CD4-positive, alpha-beta T cell treated with Interferon alpha-2 for 1 hour (primary cell): ENCODE results near the gene CCR9.

Experiments used
- DNase-seq, 2 donors: peaks; one replicate each; pipeline ENCODE4 v3.0.0-alpha.2; 2020 to 2022

Gene CCR9

GRCh38 chr3:45873036-45873435 is 13.3 kb upstream of the CCR9 start:
- DNase-seq = no peak

- DNase-seq = no peak
Observed at GRCh38 chr3:45873638-45874037, 12.7 kb upstream of the CCR9 start.

- DNase-seq = no peak
Observed at GRCh38 chr3:45874677-45875346, 11.5 kb upstream of the CCR9 start.

GRCh38 chr3:45878124-45878523 is 8.2 kb upstream of the CCR9 start:
- no peak for DNase-seq

- no peak for DNase-seq
Observed at GRCh38 chr3:45880725-45881077, 5.6 kb upstream of the CCR9 start.

- DNase-seq = peak; percentile 9 to 49
Observed at GRCh38 chr3:45881078-45882022, 5.0 kb upstream of the CCR9 start.

GRCh38 chr3:45884368-45885201 is 1.8 kb upstream of the CCR9 start:
- DNase-seq = no peak

GRCh38 chr3:45887285-45887684 is 942 bp downstream of the CCR9 start:
- no peak for DNase-seq

- no peak for DNase-seq
Observed at GRCh38 chr3:45887759-45888511, 1.6 kb downstream of the CCR9 start.

GRCh38 chr3:45889337-45889736 is 3.0 kb downstream of the CCR9 start:
- no peak for DNase-seq

GRCh38 chr3:45890405-45890804 is 4.1 kb downstream of the CCR9 start:
- DNase-seq = peak in 1 of 2 donors; percentile 19

GRCh38 chr3:45892161-45892560 is 5.8 kb downstream of the CCR9 start:
- no peak for DNase-seq

- DNase-seq = no peak
Observed at GRCh38 chr3:45894015-45894414, 7.7 kb downstream of the CCR9 start.

GRCh38 chr3:45895686-45896468 is 9.5 kb downstream of the CCR9 start:
- DNase-seq = no peak

GRCh38 chr3:45896956-45897355 is 10.6 kb downstream of the CCR9 start:
- no peak for DNase-seq

- DNase-seq = no peak
Observed at GRCh38 chr3:45904931-45905330, 18.6 kb downstream of the CCR9 start.

GRCh38 chr3:45905755-45906154 is 19.4 kb downstream of the CCR9 start:
- no peak for DNase-seq

- DNase-seq = no peak
Observed at GRCh38 chr3:45906681-45907407, 20.5 kb downstream of the CCR9 start.

- peak in 1 of 2 donors; percentile 44 for DNase-seq
Observed at GRCh38 chr3:45907769-45908705, 21.7 kb downstream of the CCR9 start.

GRCh38 chr3:45908761-45909160 is 22.4 kb downstream of the CCR9 start:
- no peak for DNase-seq
